GM10248 (cell line): Measurements from ENCODE around the gene OSBPL1A.
"Not testable (repeated sequence)": the region's sequence is repeated elsewhere in the genome, so short reads cannot be mapped to it uniquely, and the experiment has no call there.

Source experiments
- CTCF ChIA-PET: fragments of 300-600 bp; sonication (Branson Sonifier 250); formaldehyde crosslinking; extraction: SDS; loops from one replicate; lab custom pipeline; 2021; ENCODE audit warnings: antibody characterized with exemption; lab: Yijun Ruan, JAX
- POLR2A ChIA-PET: fragments of 350-650 bp; sonication (Branson Sonifier 250); formaldehyde crosslinking; extraction: SDS; loops from one replicate; lab custom pipeline; 2020; ENCODE audit warnings: antibody characterized with exemption; lab: Yijun Ruan, JAX
- DNase-seq: peaks from one replicate; pipeline ENCODE4 v3.0.0; 2012; ENCODE audit errors: extremely low spot score
- CTCF ChIP-seq: IDR thresholded peaks from 2 replicates; pipeline ENCODE4 v1.5.1; 2012; ENCODE audit warnings: mild to moderate bottlenecking, low read depth; ENCODE audit errors: extremely low read depth, missing control alignments, control extremely low read depth

OSBPL1A gene

GRCh38 chr18:24388957-24389356 lies 8.7 kb downstream of the OSBPL1A start:
- DNase-seq = no peak
- ChIA-PET POLR2A (no interaction called here), CTCF (interaction anchor here (1.5 kb wide), 1 partner anchor 20 kb away, joined by 4 read pairs; no protein-coding TSS in a partner anchor)
- TF ChIP-seq CTCF = no peak

- CTCF ChIA-PET = no interaction called here
- POLR2A ChIA-PET = no interaction called here
- DNase-seq = no peak
- TF ChIP-seq CTCF = no peak
These were observed 10.9 kb downstream of the OSBPL1A start for GRCh38 chr18:24386681-24387080.

GRCh38 chr18:24381126-24381525 lies 16.5 kb downstream of the OSBPL1A start:
- no peak for TF ChIP-seq CTCF
- no peak for DNase-seq
- CTCF ChIA-PET = interaction anchor here (3.6 kb wide), 1 partner anchor 22 kb away, joined by 15 read pairs; no protein-coding TSS in a partner anchor
- POLR2A ChIA-PET = no interaction called here

- no peak for TF ChIP-seq CTCF
- DNase-seq = no peak
- ChIA-PET POLR2A (no interaction called here), CTCF (interaction anchor here (1.0 to 3.6 kb wide), 3 partner anchors 21 to 166 kb away, joined by 3 to 15 read pairs (median 3); no protein-coding TSS in a partner anchor)
These were observed 17.4 kb downstream of the OSBPL1A start for GRCh38 chr18:24380163-24380747.

GRCh38 chr18:24378598-24378997 lies 19.0 kb downstream of the OSBPL1A start:
- no peak for DNase-seq
- POLR2A ChIA-PET = no interaction called here
- CTCF ChIA-PET = no interaction called here
- no peak for TF ChIP-seq CTCF

- CTCF ChIA-PET = interaction anchor here (2.0 kb wide), 1 partner anchor 17 kb away, joined by 7 read pairs; no protein-coding TSS in a partner anchor
- POLR2A ChIA-PET, DNase-seq: not testable (repeated sequence)
These were observed 21.1 kb downstream of the OSBPL1A start for GRCh38 chr18:24376531-24376930.

GRCh38 chr18:24373328-24373727 lies 24.3 kb downstream of the OSBPL1A start:
- no peak for DNase-seq
- ChIA-PET POLR2A (no interaction called here), CTCF (interaction anchor here (2.7 kb wide), 1 partner anchor 14 kb away, joined by 11 read pairs; no protein-coding TSS in a partner anchor)
- no peak for TF ChIP-seq CTCF
